HepG2 (cell line): ENCODE data around the gene TBC1D1. TPM values are rescaled to one million over a fixed set of nuclear protein-coding genes. Genes with fewer than 3 reads are reported as not detected.

Experiments used
- BHLHE40 ChIP-seq: IDR thresholded peaks from 2 replicates; pipeline ENCODE4 v1.6.1; 2011; ENCODE audit warnings: low read length, improper control_type of control experiment
- CREB1 ChIP-seq, 2 experiments: fragments of 450-650 bp in 1 of 2; IDR thresholded peaks; 2 replicates each; pipeline ENCODE4 v1.6.1; 2016 to 2017; ENCODE audit warnings: control low read depth in 1 of 2, mild to moderate bottlenecking in 1 of 2, missing compliant biosample characterization in 1 of 2, missing genetic modification characterization in 1 of 2
- EP300 ChIP-seq, 3 experiments: sonication (generic) in 1 of 3; formaldehyde crosslinking in 1 of 3; IDR thresholded peaks; 2 replicates each; pipeline versions ENCODE4 v1.5.1 to v1.6.1; 2011 to 2020; ENCODE audit warnings: low read depth in 2 of 3, low read length in 2 of 3, borderline replicate concordance in 1 of 3, improper control_type of control experiment in 1 of 3, mild to moderate bottlenecking in 1 of 3, missing genetic modification reagents in 1 of 3, moderate library complexity in 1 of 3
- FOXJ3 ChIP-seq: sonication (generic); formaldehyde crosslinking; IDR thresholded peaks from 2 replicates; pipeline ENCODE4 v1.4.0; 2020; ENCODE audit warnings: missing genetic modification reagents, mild to moderate bottlenecking, borderline replicate concordance
- IRF1 ChIP-seq: sonication (generic); formaldehyde crosslinking; IDR thresholded peaks from 2 replicates; pipeline ENCODE4 v1.4.0; 2020; ENCODE audit warnings: low read depth, mild to moderate bottlenecking, missing genetic modification reagents
- JUND ChIP-seq: sonication (generic); formaldehyde crosslinking; IDR thresholded peaks from 2 replicates; pipeline ENCODE4 v1.8.0; 2022; ENCODE audit warnings: mild to moderate bottlenecking, missing genetic modification reagents
- LCORL ChIP-seq, 2 experiments: fragments of 450-650 bp in 1 of 2; sonication (generic) in 1 of 2; formaldehyde crosslinking in 1 of 2; IDR thresholded peaks; 2 replicates each; pipeline versions ENCODE4 v1.5.0 to v1.6.1; 2017 to 2020; ENCODE audit warnings: antibody characterized with exemption in 1 of 2, missing genetic modification reagents in 1 of 2
- MED1 ChIP-seq: sonication (generic); formaldehyde crosslinking; IDR thresholded peaks from 2 replicates; pipeline ENCODE4 v1.4.0; 2020; ENCODE audit warnings: missing genetic modification reagents
- PRDM10 ChIP-seq: sonication (generic); formaldehyde crosslinking; IDR thresholded peaks from 2 replicates; pipeline ENCODE4 v1.4.0; 2020; ENCODE audit warnings: low read depth, missing genetic modification reagents
- SOX6 ChIP-seq, 2 experiments: fragments of 450-650 bp in 1 of 2; sonication (generic) in 1 of 2; formaldehyde crosslinking in 1 of 2; IDR thresholded peaks; 2 replicates each; pipeline versions ENCODE4 v1.4.0 to v1.6.1; 2017 to 2020; ENCODE audit warnings: antibody characterized with exemption in 1 of 2, mild to moderate bottlenecking in 1 of 2, missing genetic modification reagents in 1 of 2
- ZNF20 ChIP-seq: sonication (generic); formaldehyde crosslinking; IDR thresholded peaks from 2 replicates; pipeline ENCODE4 v1.4.0; 2020; ENCODE audit warnings: mild to moderate bottlenecking, moderate library complexity, missing genetic modification reagents
- ZNF383 ChIP-seq: sonication (generic); formaldehyde crosslinking; IDR thresholded peaks from 2 replicates; pipeline ENCODE4 v1.4.0; 2020; ENCODE audit warnings: missing genetic modification reagents, mild to moderate bottlenecking, borderline replicate concordance
- ZNF558 ChIP-seq: sonication (generic); formaldehyde crosslinking; IDR thresholded peaks from 2 replicates; pipeline ENCODE4 v1.9.0; 2022; ENCODE audit warnings: mild to moderate bottlenecking, missing genetic modification reagents, borderline replicate concordance
- ZNF597 ChIP-seq: sonication (generic); formaldehyde crosslinking; IDR thresholded peaks from 2 replicates; pipeline ENCODE4 v1.5.0; 2020; ENCODE audit warnings: missing genetic modification reagents
- polyA plus RNA-seq, 8 experiments: library from polyadenylated mRNA; depleted of rRNA in 3 of 8; stranded (reverse) in 7 of 8; unstranded in 1 of 8; fragments of >200 nt; fragmentation: Illumina TruSeq in 4 of 8; extraction: Trizol in 4 of 8; gene quantifications; 2 replicates each; pipeline versions ENCODE4 v1.2.1 to v1.2.3, GENCODE V29; 2011 to 2016; ENCODE audit warnings: low read depth in 4 of 8, missing spikeins in 1 of 8, mixed read lengths in 1 of 8; ENCODE audit not compliant: insufficient read depth in 1 of 8
- total RNA-seq, 5 experiments: library from RNA; depleted of rRNA; stranded (reverse); fragments of >200 nt; fragmentation: Illumina TruSeq; extraction: Trizol; gene quantifications; 2 replicates each; pipeline ENCODE4 v1.2.3, GENCODE V29; 2016; ENCODE audit warnings: low read depth in 1 of 5
- TF ChIP-seq, protein P1 (sequence below): sonication (generic); formaldehyde crosslinking; IDR thresholded peaks from 2 replicates; pipeline ENCODE4 v1.8.0; 2022; ENCODE audit warnings: mild to moderate bottlenecking, missing genetic modification reagents
- TF ChIP-seq, protein P2 (sequence below), 2 experiments: sonication (generic) in 1 of 2; formaldehyde crosslinking in 1 of 2; IDR thresholded peaks; 2 replicates each; pipeline versions ENCODE4 v1.4.0 to v1.6.1; 2016 to 2020; ENCODE audit warnings: borderline replicate concordance in 1 of 2, low read depth in 1 of 2, mild to moderate bottlenecking in 1 of 2, missing genetic modification reagents in 1 of 2

Gene TBC1D1
- total and polyA plus RNA-seq, 2 of the 13 experiments (the other 11 are each of a cell fraction or from before 2014, with no cell fraction given), result 37.3 to 62.8 TPM

- TF ChIP-seq ZNF597 (CRISPR knock-in tag) (no peak), MED1 (CRISPR knock-in tag) (peak; percentile 57; the same call in 1 of the 2 replicates), CREB1 (IDR thresholded peaks at IDR 0.05) (no peak), CREB1 (CRISPR knock-in tag; IDR thresholded peaks at IDR 0.05) (peak; percentile 44), SOX6 (IDR thresholded peaks at IDR 0.05) (no peak), SOX6 (CRISPR knock-in tag; IDR thresholded peaks at IDR 0.05) (peak; percentile 95), IRF1 (CRISPR knock-in tag) (no peak), EP300 (IDR thresholded peaks at IDR 0.05; ENCODE audit: low read depth in 2 of 2, low read length in 2 of 2) (peak in 1 of 2 experiments; percentile 71; a peak in 2 of 4 replicates), EP300 (CRISPR knock-in tag; IDR thresholded peaks at IDR 0.05; ENCODE audit: borderline replicate concordance) (no peak; the same call in 1 of the 2 replicates), ZNF558 (CRISPR knock-in tag) (no peak), ZNF383 (CRISPR knock-in tag) (no peak), LCORL (IDR thresholded peaks at IDR 0.05) (peak; percentile 52), LCORL (CRISPR knock-in tag; IDR thresholded peaks at IDR 0.05) (peak; percentile 76; the same call in 1 of the 2 replicates), BHLHE40 (no peak), ZNF20 (CRISPR knock-in tag) (no peak), JUND (CRISPR knock-in tag) (no peak), FOXJ3 (CRISPR knock-in tag) (peak; percentile 74; the same call in 1 of the 2 replicates), PRDM10 (no peak)
- TF ChIP-seq, protein P1, sequence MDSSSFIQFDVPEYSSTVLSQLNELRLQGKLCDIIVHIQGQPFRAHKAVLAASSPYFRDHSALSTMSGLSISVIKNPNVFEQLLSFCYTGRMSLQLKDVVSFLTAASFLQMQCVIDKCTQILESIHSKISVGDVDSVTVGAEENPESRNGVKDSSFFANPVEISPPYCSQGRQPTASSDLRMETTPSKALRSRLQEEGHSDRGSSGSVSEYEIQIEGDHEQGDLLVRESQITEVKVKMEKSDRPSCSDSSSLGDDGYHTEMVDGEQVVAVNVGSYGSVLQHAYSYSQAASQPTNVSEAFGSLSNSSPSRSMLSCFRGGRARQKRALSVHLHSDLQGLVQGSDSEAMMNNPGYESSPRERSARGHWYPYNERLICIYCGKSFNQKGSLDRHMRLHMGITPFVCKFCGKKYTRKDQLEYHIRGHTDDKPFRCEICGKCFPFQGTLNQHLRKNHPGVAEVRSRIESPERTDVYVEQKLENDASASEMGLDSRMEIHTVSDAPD, result no peak
- TF ChIP-seq, protein P2, sequence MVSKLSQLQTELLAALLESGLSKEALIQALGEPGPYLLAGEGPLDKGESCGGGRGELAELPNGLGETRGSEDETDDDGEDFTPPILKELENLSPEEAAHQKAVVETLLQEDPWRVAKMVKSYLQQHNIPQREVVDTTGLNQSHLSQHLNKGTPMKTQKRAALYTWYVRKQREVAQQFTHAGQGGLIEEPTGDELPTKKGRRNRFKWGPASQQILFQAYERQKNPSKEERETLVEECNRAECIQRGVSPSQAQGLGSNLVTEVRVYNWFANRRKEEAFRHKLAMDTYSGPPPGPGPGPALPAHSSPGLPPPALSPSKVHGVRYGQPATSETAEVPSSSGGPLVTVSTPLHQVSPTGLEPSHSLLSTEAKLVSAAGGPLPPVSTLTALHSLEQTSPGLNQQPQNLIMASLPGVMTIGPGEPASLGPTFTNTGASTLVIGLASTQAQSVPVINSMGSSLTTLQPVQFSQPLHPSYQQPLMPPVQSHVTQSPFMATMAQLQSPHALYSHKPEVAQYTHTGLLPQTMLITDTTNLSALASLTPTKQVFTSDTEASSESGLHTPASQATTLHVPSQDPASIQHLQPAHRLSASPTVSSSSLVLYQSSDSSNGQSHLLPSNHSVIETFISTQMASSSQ (IDR thresholded peaks at IDR 0.05; ENCODE audit: low read depth), result no peak
- TF ChIP-seq, protein P2 (CRISPR knock-in tag; IDR thresholded peaks at IDR 0.05; ENCODE audit: borderline replicate concordance), result no peak
Observed at GRCh38 chr4:37958932-37959331, 68.0 kb downstream of the TBC1D1 start (continued).
